Endothelial cell of umbilical vein (primary cell): ENCODE data around the gene SESN1. TPM values are rescaled to one million over a fixed set of nuclear protein-coding genes. Genes with fewer than 3 reads are reported as not detected.

Experiments used
- BruUV-seq: library from RNA; stranded (reverse); fragments of 400-500 nt; replicated peaks from 2 replicates; lab custom pipeline; 2021; lab: Mats Ljungman, UMichigan
- CTCF ChIA-PET: fragments of 300-600, 350-600 bp; sonication (Branson Sonifier 250); formaldehyde crosslinking; loops from one replicate; lab custom pipeline; 2021; ENCODE audit warnings: antibody characterized with exemption, inconsistent platforms; lab: Charles Lee
- POLR2A ChIA-PET: fragments of 300-600, 350-600 bp; sonication (Branson Sonifier 250); formaldehyde crosslinking; loops from one replicate; lab custom pipeline; 2021; ENCODE audit warnings: antibody characterized with exemption, inconsistent platforms; lab: Charles Lee
- DNase-seq: peaks from one replicate; pipeline ENCODE4 v3.0.0-alpha.2; 2011; ENCODE audit warnings: low read depth, low spot score
- FAIRE-seq: peaks from 2 replicates; lab custom pipeline; 2011; peaks lifted over from hg19 to GRCh38; lab: Jason Lieb, UNC
- H2AFZ ChIP-seq: 2 replicates; pipeline ENCODE4 v1.6.0; 2012; ENCODE audit warnings: low read depth, low read length, control low read depth, inconsistent platforms
- H3K27ac ChIP-seq: 2 replicates; pipeline ENCODE4 v1.5.1; 2011; ENCODE audit warnings: low read depth, mild to moderate bottlenecking, control low read depth, low read length, moderate library complexity; ENCODE audit not compliant: insufficient read depth
- H3K27me3 ChIP-seq, 2 experiments: 2 replicates each; pipeline versions ENCODE4 v1.6.0 to v1.6.1; 2011; ENCODE audit warnings: low read length in 2 of 2, mixed read lengths in 1 of 2; ENCODE audit not compliant: control insufficient read depth in 2 of 2, insufficient read depth in 2 of 2
- H3K36me3 ChIP-seq, 2 experiments: 2 replicates in 1 of 2; 3 replicates in 1 of 2; pipeline ENCODE4 v1.5.1; 2011; ENCODE audit warnings: low read length in 2 of 2, mild to moderate bottlenecking in 1 of 2, moderate library complexity in 1 of 2; ENCODE audit not compliant: control insufficient read depth in 2 of 2, insufficient read depth in 2 of 2; ENCODE audit errors: extremely low read depth in 1 of 2
- H3K4me1 ChIP-seq: 3 replicates; pipeline ENCODE4 v1.5.1; 2011; ENCODE audit warnings: mild to moderate bottlenecking, low read length; ENCODE audit not compliant: control insufficient read depth, insufficient read depth; ENCODE audit errors: extremely low read depth
- H3K4me2 ChIP-seq: 2 replicates; pipeline ENCODE4 v1.6.1; 2011; ENCODE audit warnings: low read length, control low read depth, mixed read lengths; ENCODE audit not compliant: insufficient read depth
- H3K4me3 ChIP-seq, 3 experiments: fragments of 200-600 bp in 1 of 3; sonication (generic), shearing (Covaris generic) in 1 of 3; replicated peaks in 1 of 3; 2 replicates each; pipeline ENCODE4 v1.5.1; 2011 to 2016; ENCODE audit warnings: control low read depth in 3 of 3, low read length in 3 of 3, mild to moderate bottlenecking in 2 of 3, inconsistent platforms in 1 of 3, low read depth in 1 of 3, moderate library complexity in 1 of 3; ENCODE audit not compliant: insufficient read depth in 1 of 3
- H3K79me2 ChIP-seq: 2 replicates; pipeline ENCODE4 v1.6.0; 2012; ENCODE audit warnings: low read length, inconsistent platforms; ENCODE audit not compliant: control insufficient read depth, insufficient read depth
- H3K9ac ChIP-seq: replicated peaks from 2 replicates; pipeline ENCODE3; 2011; ENCODE audit warnings: low read length, control low read depth; ENCODE audit not compliant: insufficient read depth; ENCODE audit errors: extremely low read depth
- H3K9me1 ChIP-seq: replicated peaks from 3 replicates; pipeline ENCODE4 v1.6.0; 2011; ENCODE audit warnings: mild to moderate bottlenecking, low read length; ENCODE audit not compliant: control insufficient read depth, insufficient read depth; ENCODE audit errors: extremely low read depth
- H3K9me3 ChIP-seq: replicated peaks from 2 replicates; pipeline ENCODE4 v1.5.1; 2012; ENCODE audit warnings: low read length, inconsistent platforms; ENCODE audit not compliant: control insufficient read depth, insufficient read depth
- H4K20me1 ChIP-seq: replicated peaks from 2 replicates; pipeline ENCODE3; 2011; ENCODE audit warnings: mild to moderate bottlenecking, low read length; ENCODE audit not compliant: control insufficient read depth, insufficient read depth; ENCODE audit errors: extremely low read depth
- EZH2 ChIP-seq: IDR thresholded peaks from 2 replicates; pipeline ENCODE4 v1.6.1; 2012; ENCODE audit warnings: borderline replicate concordance, low read depth, mild to moderate bottlenecking, moderate library complexity, low read length, inconsistent platforms; ENCODE audit not compliant: severe bottlenecking
- FOS ChIP-seq: IDR thresholded peaks from 2 replicates; pipeline ENCODE4 v1.6.1; 2011; ENCODE audit warnings: mild to moderate bottlenecking, low read length, moderate library complexity, borderline replicate concordance; ENCODE audit not compliant: insufficient read depth
- GATA2 ChIP-seq: IDR thresholded peaks from 2 replicates; pipeline ENCODE4 v1.7.0; 2011; ENCODE audit warnings: low read depth, mild to moderate bottlenecking, moderate library complexity, mixed read lengths, low read length; ENCODE audit not compliant: insufficient read length, insufficient read depth
- JUN ChIP-seq: IDR thresholded peaks from 2 replicates; pipeline ENCODE4 v1.6.1; 2011; ENCODE audit warnings: borderline replicate concordance, low read depth; ENCODE audit not compliant: insufficient read length, insufficient read depth
- MYC ChIP-seq: IDR thresholded peaks from one replicate; pipeline ENCODE4 v1.6.1; 2011; ENCODE audit warnings: mild to moderate bottlenecking, low read depth, low read length
- POLR2A ChIP-seq: IDR thresholded peaks from 2 replicates; pipeline ENCODE4 v1.6.1; 2012; ENCODE audit warnings: low read depth, mild to moderate bottlenecking, control low read depth, low read length
- POLR2AphosphoS5 ChIP-seq: IDR thresholded peaks from 2 replicates; pipeline ENCODE4 v1.6.1; 2012; ENCODE audit warnings: low read depth, mild to moderate bottlenecking, control low read depth, low read length, moderate library complexity; ENCODE audit not compliant: insufficient read depth
- dilution Hi-C: fragments of 300-500 bp; cut with MboI; formaldehyde crosslinking; loops from one replicate; pipeline ENCODE4 v1.15.0; 2019; ENCODE audit warnings: low sequenced_read_pairs; ENCODE audit not compliant: extremely low pct_ligation_motif_present
- intact Hi-C: fragments of 100-400 bp; cut with micrococcal nuclease; formaldehyde crosslinking; loops from one replicate; pipeline ENCODE4 v1.10.0; 2022
- polyA plus RNA-seq, 4 experiments: library from polyadenylated mRNA; depleted of rRNA in 3 of 4; stranded (reverse) in 3 of 4; unstranded in 1 of 4; fragments of >200 nt; gene quantifications; 2 replicates each; pipeline versions ENCODE4 v1.2.1 to v1.2.3, GENCODE V29; 2011 to 2012; ENCODE audit warnings: missing spikeins in 1 of 4
- total RNA-seq: library from RNA; stranded (reverse); gene quantifications from 2 replicates; pipeline ENCODE4 v1.2.3, GENCODE V29; 2021
- TF ChIP-seq, protein P1 (sequence below), 2 donors: IDR thresholded peaks; 1 replicate in 1 of 2; 2 replicates in 1 of 2; pipeline ENCODE4 v1.5.1; 2011; ENCODE audit warnings: low read length in 2 of 2, mild to moderate bottlenecking in 2 of 2, moderate library complexity in 2 of 2, control low read depth in 1 of 2, inconsistent platforms in 1 of 2, low read depth in 1 of 2; ENCODE audit not compliant: insufficient read depth in 1 of 2; ENCODE audit errors: extremely low read depth in 1 of 2
- TF ChIP-seq, protein P2 (sequence below): IDR thresholded peaks from 2 replicates; pipeline ENCODE4 v1.6.1; 2011; ENCODE audit not compliant: insufficient read depth, insufficient read length

SESN1 gene
- total and polyA plus RNA-seq, 2 donors (not counting 3 experiments of a cell fraction or from before 2014, with no cell fraction given) = 7.1 to 15.6 TPM

DNA sequence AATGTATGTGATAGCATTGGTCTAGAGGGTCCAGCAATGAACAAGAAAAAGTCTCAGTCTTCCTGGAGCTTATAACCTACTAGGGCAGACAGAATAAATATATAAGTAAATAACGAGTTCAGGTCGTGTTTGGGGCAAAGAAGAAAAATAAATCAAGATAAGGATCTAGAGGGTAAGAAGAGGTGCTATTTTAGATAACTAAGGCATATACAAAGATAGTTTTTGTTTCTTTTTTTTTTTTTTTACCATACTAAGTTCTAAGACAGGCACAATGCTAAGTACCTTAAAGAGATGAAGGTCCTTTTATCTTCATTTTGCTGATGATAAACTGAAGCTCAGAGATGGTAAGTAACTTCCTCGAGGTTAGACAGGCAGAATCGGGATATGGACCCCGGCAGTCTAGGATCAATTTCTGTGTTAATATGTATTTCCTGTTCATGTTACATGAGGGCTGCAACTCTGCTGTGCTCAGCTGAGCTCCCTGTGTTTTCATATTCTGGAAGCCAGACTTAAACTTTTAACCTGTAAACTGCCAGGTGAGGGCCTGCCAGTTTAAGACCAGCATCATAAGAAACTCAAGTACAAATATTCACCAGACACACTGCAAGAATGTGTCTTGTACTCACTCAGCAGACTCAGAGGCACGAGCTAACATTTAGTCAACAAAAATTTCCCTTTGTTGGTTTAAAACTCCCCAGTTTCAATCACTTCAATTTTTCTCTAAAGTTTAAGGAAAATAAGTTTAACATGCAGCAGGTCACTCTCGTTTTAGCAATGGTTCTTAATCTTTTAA is 23.3 kb downstream of the SESN1 start:
- CTCF ChIA-PET = interaction anchor here (0.6 to 7.7 kb wide), 12 partner anchors 10 to 1086 kb away, joined by 3 to 159 read pairs (median 4); no protein-coding TSS in a partner anchor
- POLR2A ChIA-PET = no interaction called here
- no peaks in the 10 kb centered on the region for H3K36me3 ChIP-seq
- TF ChIP-seq POLR2AphosphoS5 (no peak), MYC (no peak), GATA2 (no peak), FOS (no peak), JUN (no peak), EZH2 (no peak), POLR2A (no peak)
- TF ChIP-seq, protein P1, sequence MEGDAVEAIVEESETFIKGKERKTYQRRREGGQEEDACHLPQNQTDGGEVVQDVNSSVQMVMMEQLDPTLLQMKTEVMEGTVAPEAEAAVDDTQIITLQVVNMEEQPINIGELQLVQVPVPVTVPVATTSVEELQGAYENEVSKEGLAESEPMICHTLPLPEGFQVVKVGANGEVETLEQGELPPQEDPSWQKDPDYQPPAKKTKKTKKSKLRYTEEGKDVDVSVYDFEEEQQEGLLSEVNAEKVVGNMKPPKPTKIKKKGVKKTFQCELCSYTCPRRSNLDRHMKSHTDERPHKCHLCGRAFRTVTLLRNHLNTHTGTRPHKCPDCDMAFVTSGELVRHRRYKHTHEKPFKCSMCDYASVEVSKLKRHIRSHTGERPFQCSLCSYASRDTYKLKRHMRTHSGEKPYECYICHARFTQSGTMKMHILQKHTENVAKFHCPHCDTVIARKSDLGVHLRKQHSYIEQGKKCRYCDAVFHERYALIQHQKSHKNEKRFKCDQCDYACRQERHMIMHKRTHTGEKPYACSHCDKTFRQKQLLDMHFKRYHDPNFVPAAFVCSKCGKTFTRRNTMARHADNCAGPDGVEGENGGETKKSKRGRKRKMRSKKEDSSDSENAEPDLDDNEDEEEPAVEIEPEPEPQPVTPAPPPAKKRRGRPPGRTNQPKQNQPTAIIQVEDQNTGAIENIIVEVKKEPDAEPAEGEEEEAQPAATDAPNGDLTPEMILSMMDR (IDR thresholded peaks at IDR 0.05; ENCODE audit: extremely low read depth in 1 of 2, insufficient read depth in 1 of 2, low read depth in 1 of 2, low read length in 2 of 2) = no peak
- TF ChIP-seq, protein P2, sequence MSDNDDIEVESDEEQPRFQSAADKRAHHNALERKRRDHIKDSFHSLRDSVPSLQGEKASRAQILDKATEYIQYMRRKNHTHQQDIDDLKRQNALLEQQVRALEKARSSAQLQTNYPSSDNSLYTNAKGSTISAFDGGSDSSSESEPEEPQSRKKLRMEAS = no peak
- FAIRE-seq (no peak), DNase-seq (no peak)
- intact Hi-C loops = loop anchor here (5.0 kb wide), 1 partner anchor 514 kb away; no protein-coding TSS in a partner anchor
- dilution Hi-C loops = no loop called here
- BruUV-seq = no TSS peak
- no peak overlapping the region for H3K9ac ChIP-seq
- no peaks in the 10 kb centered on the region for H3K9me1 ChIP-seq
- no peak overlapping the region for H3K27ac ChIP-seq
- no peaks in the 10 kb centered on the region for H4K20me1 ChIP-seq
- H3K4me3 ChIP-seq = no peak overlapping the region
- no peak overlapping the region for H2AFZ ChIP-seq
- no peaks in the 10 kb centered on the region for H3K27me3 ChIP-seq
- no peaks in the 10 kb centered on the region for H3K9me3 ChIP-seq
- no peak overlapping the region for H3K4me2 ChIP-seq
- H3K4me1 ChIP-seq = peaks cover under 1% of the 10 kb centered on the region
- no peaks in the 10 kb centered on the region for H3K79me2 ChIP-seq
